ENCODE data around the gene LGR6.

DNA sequence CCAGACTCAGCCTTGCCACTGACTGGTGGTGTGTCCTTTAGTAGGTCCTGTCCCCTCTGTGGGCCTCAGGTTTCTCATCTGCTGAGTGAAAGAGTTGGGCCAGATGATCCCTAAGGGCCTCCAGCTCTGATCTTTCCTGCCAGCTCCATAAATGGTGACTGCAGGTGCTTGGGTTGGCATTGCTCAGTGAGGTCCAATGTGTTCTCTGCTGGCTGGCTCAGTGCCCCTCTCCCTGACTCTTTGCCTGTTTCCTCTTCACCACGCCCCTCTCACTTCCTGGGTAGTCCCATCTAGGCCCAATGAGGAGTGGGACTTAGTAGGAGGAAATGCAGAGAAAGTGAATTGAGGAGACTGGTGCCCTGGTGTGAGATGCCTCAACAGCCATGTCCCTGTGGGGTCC is 111.6 kb downstream of the LGR6 start:
- no peak for TF ChIP-seq EZH2 (IDR thresholded peaks at IDR 0.05; ENCODE audit: borderline replicate concordance, low read length)
- TF ChIP-seq, protein P1, sequence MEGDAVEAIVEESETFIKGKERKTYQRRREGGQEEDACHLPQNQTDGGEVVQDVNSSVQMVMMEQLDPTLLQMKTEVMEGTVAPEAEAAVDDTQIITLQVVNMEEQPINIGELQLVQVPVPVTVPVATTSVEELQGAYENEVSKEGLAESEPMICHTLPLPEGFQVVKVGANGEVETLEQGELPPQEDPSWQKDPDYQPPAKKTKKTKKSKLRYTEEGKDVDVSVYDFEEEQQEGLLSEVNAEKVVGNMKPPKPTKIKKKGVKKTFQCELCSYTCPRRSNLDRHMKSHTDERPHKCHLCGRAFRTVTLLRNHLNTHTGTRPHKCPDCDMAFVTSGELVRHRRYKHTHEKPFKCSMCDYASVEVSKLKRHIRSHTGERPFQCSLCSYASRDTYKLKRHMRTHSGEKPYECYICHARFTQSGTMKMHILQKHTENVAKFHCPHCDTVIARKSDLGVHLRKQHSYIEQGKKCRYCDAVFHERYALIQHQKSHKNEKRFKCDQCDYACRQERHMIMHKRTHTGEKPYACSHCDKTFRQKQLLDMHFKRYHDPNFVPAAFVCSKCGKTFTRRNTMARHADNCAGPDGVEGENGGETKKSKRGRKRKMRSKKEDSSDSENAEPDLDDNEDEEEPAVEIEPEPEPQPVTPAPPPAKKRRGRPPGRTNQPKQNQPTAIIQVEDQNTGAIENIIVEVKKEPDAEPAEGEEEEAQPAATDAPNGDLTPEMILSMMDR (IDR thresholded peaks at IDR 0.05; ENCODE audit: low read length): no peak

Data from OCI-LY1 (cell line).